Parathyroid adenoma (tissue), 2 donors: ENCODE results near the gene ADCY2.

ENCODE experiments used
- H2AFZ ChIP-seq: fragments of 300-600 bp; sonication (generic); one replicate; pipeline ENCODE4 v1.7.0; 2017; ENCODE audit warnings: antibody characterized with exemption, mild to moderate bottlenecking
- H3K27ac ChIP-seq: fragments of 300-600 bp; sonication (generic); one replicate; pipeline ENCODE4 v1.7.0; 2017
- H3K27me3 ChIP-seq: fragments of 300-600 bp; sonication (generic); one replicate; pipeline ENCODE4 v1.7.0; 2017; ENCODE audit warnings: low read length; ENCODE audit not compliant: control insufficient read depth, insufficient read depth
- H3K36me3 ChIP-seq: fragments of 300-600 bp; sonication (generic); one replicate; pipeline ENCODE4 v1.7.0; 2017; ENCODE audit warnings: low read length; ENCODE audit not compliant: control insufficient read depth, insufficient read depth
- H3K4me1 ChIP-seq: fragments of 300-600 bp; sonication (generic); one replicate; pipeline ENCODE4 v1.7.0; 2017; ENCODE audit warnings: control low read depth
- H3K4me2 ChIP-seq: fragments of 300-600 bp; sonication (generic); one replicate; pipeline ENCODE4 v1.7.0; 2017; ENCODE audit warnings: low read length
- H3K4me3 ChIP-seq: fragments of 300-600 bp; sonication (generic); one replicate; pipeline ENCODE4 v1.7.0; 2017; ENCODE audit warnings: low read depth, low read length
- H3K79me2 ChIP-seq: fragments of 300-600 bp; sonication (generic); one replicate; pipeline ENCODE4 v1.7.0; 2017; ENCODE audit warnings: control low read depth
- H3K9ac ChIP-seq: fragments of 300-600 bp; sonication (generic); one replicate; pipeline ENCODE4 v1.7.0; 2017; ENCODE audit warnings: mild to moderate bottlenecking
- H3K9me3 ChIP-seq: fragments of 300-600 bp; sonication (generic); one replicate; pipeline ENCODE4 v1.7.0; 2017; ENCODE audit warnings: low read length; ENCODE audit not compliant: control insufficient read depth
- TF ChIP-seq, protein P1 (sequence below): fragments of 300-600 bp; sonication (generic); IDR thresholded peaks from one replicate; pipeline ENCODE4 v1.7.0; 2017; ENCODE audit warnings: antibody characterized with exemption, mild to moderate bottlenecking
- donor health status: primary hyperparathyroidism.

Gene ADCY2

GRCh38 chr5:7676455-7676854 is 280.5 kb downstream of the ADCY2 start:
- Histone ChIP-seq H3K4me3 (no peak overlapping the region), H2AFZ (no peak overlapping the region), H3K36me3 (no peaks in the 10 kb centered on the region), H3K9ac (no peak overlapping the region), H3K27ac (no peak overlapping the region), H3K4me1 (no peaks in the 10 kb centered on the region), H3K9me3 (no peaks in the 10 kb centered on the region), H3K27me3 (no peaks in the 10 kb centered on the region), H3K4me2 (no peak overlapping the region), H3K79me2 (no peaks in the 10 kb centered on the region)
- TF ChIP-seq, protein P1, sequence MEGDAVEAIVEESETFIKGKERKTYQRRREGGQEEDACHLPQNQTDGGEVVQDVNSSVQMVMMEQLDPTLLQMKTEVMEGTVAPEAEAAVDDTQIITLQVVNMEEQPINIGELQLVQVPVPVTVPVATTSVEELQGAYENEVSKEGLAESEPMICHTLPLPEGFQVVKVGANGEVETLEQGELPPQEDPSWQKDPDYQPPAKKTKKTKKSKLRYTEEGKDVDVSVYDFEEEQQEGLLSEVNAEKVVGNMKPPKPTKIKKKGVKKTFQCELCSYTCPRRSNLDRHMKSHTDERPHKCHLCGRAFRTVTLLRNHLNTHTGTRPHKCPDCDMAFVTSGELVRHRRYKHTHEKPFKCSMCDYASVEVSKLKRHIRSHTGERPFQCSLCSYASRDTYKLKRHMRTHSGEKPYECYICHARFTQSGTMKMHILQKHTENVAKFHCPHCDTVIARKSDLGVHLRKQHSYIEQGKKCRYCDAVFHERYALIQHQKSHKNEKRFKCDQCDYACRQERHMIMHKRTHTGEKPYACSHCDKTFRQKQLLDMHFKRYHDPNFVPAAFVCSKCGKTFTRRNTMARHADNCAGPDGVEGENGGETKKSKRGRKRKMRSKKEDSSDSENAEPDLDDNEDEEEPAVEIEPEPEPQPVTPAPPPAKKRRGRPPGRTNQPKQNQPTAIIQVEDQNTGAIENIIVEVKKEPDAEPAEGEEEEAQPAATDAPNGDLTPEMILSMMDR: no peak

DNA sequence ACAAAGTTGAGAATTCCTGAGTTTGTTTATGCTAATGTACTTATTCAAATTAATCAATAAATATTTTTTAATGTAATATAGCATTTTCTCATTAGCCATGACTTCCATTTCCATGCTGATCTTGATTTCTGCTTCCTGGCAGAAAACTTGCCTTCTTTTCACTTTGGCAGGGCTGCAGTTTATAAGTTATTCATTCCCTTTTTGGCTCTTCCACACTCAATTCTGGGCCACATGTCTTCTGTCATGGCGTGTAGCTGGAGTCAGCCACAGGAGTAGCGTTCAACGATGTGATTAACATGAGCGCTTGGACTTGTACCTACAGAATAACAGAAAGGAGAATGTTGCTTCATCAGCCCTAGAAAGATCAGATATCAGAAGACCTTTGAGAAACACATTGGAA is 282.1 kb downstream of the ADCY2 start:
- H3K9ac ChIP-seq: no peak overlapping the region
- TF ChIP-seq, protein P1: no peak
- no peak overlapping the region for H2AFZ ChIP-seq
- no peak overlapping the region for H3K27ac ChIP-seq
- no peaks in the 10 kb centered on the region for H3K9me3 ChIP-seq
- no peaks in the 10 kb centered on the region for H3K27me3 ChIP-seq
- no peaks in the 10 kb centered on the region for H3K36me3 ChIP-seq
- H3K4me1 ChIP-seq: no peaks in the 10 kb centered on the region
- H3K4me2 ChIP-seq: no peak overlapping the region
- no peak overlapping the region for H3K4me3 ChIP-seq
- H3K79me2 ChIP-seq: no peaks in the 10 kb centered on the region

DNA sequence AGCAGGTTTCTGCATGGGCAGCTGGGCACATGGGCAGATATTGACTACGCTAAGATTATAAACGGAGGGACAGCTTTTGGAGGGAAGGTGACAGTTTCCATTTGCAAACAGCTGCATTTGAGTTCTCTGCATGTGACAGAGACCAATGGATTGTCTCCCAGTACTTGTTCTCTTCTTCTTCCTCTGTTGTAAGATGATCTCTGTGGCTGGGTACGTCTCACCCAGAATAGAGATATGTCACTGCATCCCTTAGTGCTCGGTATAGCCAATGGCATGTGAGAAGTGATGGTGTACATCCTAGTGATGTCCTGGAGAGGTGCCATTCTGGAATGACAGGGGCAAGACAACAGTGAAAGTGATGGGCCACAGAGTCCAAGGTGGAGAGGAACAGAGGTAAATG is 283.7 kb downstream of the ADCY2 start:
- Histone ChIP-seq H3K79me2 (no peaks in the 10 kb centered on the region), H2AFZ (no peak overlapping the region), H3K9me3 (no peaks in the 10 kb centered on the region), H3K4me3 (no peak overlapping the region), H3K4me1 (no peaks in the 10 kb centered on the region), H3K4me2 (no peak overlapping the region), H3K27ac (no peak overlapping the region), H3K9ac (no peak overlapping the region), H3K27me3 (no peaks in the 10 kb centered on the region), H3K36me3 (no peaks in the 10 kb centered on the region)
- TF ChIP-seq, protein P1: no peak

DNA sequence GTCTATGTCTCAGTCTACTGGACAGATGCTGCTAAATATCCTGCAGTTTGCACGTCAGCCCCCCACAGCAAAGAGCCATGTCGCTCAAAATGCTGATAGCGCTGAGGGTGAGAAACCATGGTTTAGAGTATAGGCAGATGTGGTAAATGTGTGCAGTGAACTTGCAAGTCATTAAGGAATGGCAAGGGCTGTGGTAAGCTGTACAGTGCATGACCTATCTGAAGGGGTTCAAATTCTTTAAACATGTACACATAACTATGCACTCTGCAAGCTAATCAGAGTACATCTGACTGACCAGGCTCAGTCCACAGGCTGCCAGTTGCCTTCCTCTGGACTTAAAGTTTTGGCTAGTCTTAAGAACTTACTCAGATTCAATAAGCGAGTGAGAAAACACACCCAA is 284.3 kb downstream of the ADCY2 start:
- Histone ChIP-seq H3K9me3 (no peaks in the 10 kb centered on the region), H3K36me3 (no peaks in the 10 kb centered on the region), H3K9ac (no peak overlapping the region), H3K79me2 (no peaks in the 10 kb centered on the region), H2AFZ (no peak overlapping the region), H3K4me1 (no peaks in the 10 kb centered on the region), H3K4me3 (no peak overlapping the region), H3K4me2 (no peak overlapping the region), H3K27ac (no peak overlapping the region), H3K27me3 (no peaks in the 10 kb centered on the region)
- TF ChIP-seq, protein P1: no peak

- H3K4me3 ChIP-seq: no peak overlapping the region
- H3K27me3 ChIP-seq: no peaks in the 10 kb centered on the region
- H3K9me3 ChIP-seq: no peaks in the 10 kb centered on the region
- no peaks in the 10 kb centered on the region for H3K4me1 ChIP-seq
- no peak overlapping the region for H3K9ac ChIP-seq
- TF ChIP-seq, protein P1: no peak
- H3K27ac ChIP-seq: no peak overlapping the region
- H3K4me2 ChIP-seq: no peak overlapping the region
- no peak overlapping the region for H2AFZ ChIP-seq
- no peaks in the 10 kb centered on the region for H3K79me2 ChIP-seq
- no peaks in the 10 kb centered on the region for H3K36me3 ChIP-seq
Measured at GRCh38 chr5:7682379-7682778, 286.4 kb downstream of the ADCY2 start.
